ENCODE results near the gene USP4. TPM values are rescaled to one million over a fixed set of nuclear protein-coding genes. Genes with fewer than 3 reads are reported as not detected.

USP4 gene
- total and polyA plus RNA-seq, 2 of the 13 experiments (the other 11 are each of a cell fraction or from before 2014, with no cell fraction given) = 9.2 to 20.8 TPM

GRCh38 chr3:49349348-49350114, 9.7 kb upstream of the USP4 start (continued):
- TF ChIP-seq ZBTB43 (CRISPR knock-in tag; conservative IDR thresholded peaks at IDR 0.05) = no peak
- no peak for TF ChIP-seq ZFP62 (CRISPR knock-in tag; IDR thresholded peaks at IDR 0.05)
- no peak for TF ChIP-seq HCFC1 (IDR thresholded peaks at IDR 0.05; ENCODE audit: low read depth, low read length)
- TF ChIP-seq ZFY (CRISPR knock-in tag; IDR thresholded peaks at IDR 0.05) = 0 out of 2 replicates have a peak, but pooled peaks have one; percentile 13
- TF ChIP-seq SETDB1 (CRISPR knock-in tag; IDR thresholded peaks at IDR 0.05; ENCODE audit: borderline replicate concordance) = 0 out of 2 replicates have a peak, but pooled peaks have one; percentile 10
- TF ChIP-seq ARHGAP35 (CRISPR knock-in tag; IDR thresholded peaks at IDR 0.05; ENCODE audit: borderline replicate concordance) = no peak
- TF ChIP-seq ZNF205 (CRISPR knock-in tag; IDR thresholded peaks at IDR 0.05) = no peak
- no peak for TF ChIP-seq ZBTB14 (CRISPR knock-in tag; IDR thresholded peaks at IDR 0.05)
- no peak for TF ChIP-seq GPN1 (CRISPR knock-in tag; IDR thresholded peaks at IDR 0.05; ENCODE audit: borderline replicate concordance)
- no peak for TF ChIP-seq LBX2 (CRISPR knock-in tag; IDR thresholded peaks at IDR 0.05; ENCODE audit: borderline replicate concordance)
- no peak for TF ChIP-seq HOXD1 (CRISPR knock-in tag; IDR thresholded peaks at IDR 0.05)
- no peak for TF ChIP-seq IKZF4 (CRISPR knock-in tag; IDR thresholded peaks at IDR 0.05; ENCODE audit: borderline replicate concordance, low read depth, not compliant biosample characterization)
- TF ChIP-seq POGK (CRISPR knock-in tag; conservative IDR thresholded peaks at IDR 0.05) = no peak
- TF ChIP-seq CSRNP2 (CRISPR knock-in tag; conservative IDR thresholded peaks at IDR 0.05; ENCODE audit: low read depth) = no peak
- TF ChIP-seq SAP130 (CRISPR knock-in tag; IDR thresholded peaks at IDR 0.05; ENCODE audit: low read depth) = 0 out of 2 replicates have a peak, but pooled peaks have one; percentile 1

Data from HepG2 (cell line).